Endothelial cell (in vitro differentiated cells): Measurements from ENCODE around the gene SPOCK3. TPM values are rescaled to one million over a fixed set of nuclear protein-coding genes. Genes with fewer than 3 reads are reported as not detected.

ENCODE experiments used
- DNase-seq: peaks from one replicate; pipeline ENCODE4 v3.0.0; 2021; ENCODE audit warnings: low spot score
- H3K27ac Mint-ChIP-seq: one replicate; pipeline ENCODE4 v1.8.0; 2021; ENCODE audit warnings: mixed read lengths, inconsistent platforms; ENCODE audit not compliant: unreplicated experiment
- H3K27me3 Mint-ChIP-seq: one replicate; pipeline ENCODE4 v1.8.0; 2021; ENCODE audit warnings: mild to moderate bottlenecking, moderate library complexity, mixed read lengths, inconsistent platforms; ENCODE audit not compliant: unreplicated experiment
- H3K36me3 Mint-ChIP-seq: one replicate; pipeline ENCODE4 v1.8.0; 2021; ENCODE audit warnings: mild to moderate bottlenecking, low read depth, mixed read lengths, inconsistent platforms; ENCODE audit not compliant: unreplicated experiment
- H3K4me1 Mint-ChIP-seq: one replicate; pipeline ENCODE4 v1.8.0; 2021; ENCODE audit warnings: mild to moderate bottlenecking, mixed read lengths, inconsistent platforms; ENCODE audit not compliant: unreplicated experiment
- H3K4me3 Mint-ChIP-seq: one replicate; pipeline ENCODE4 v1.8.0; 2021; ENCODE audit warnings: mild to moderate bottlenecking, mixed read lengths, inconsistent platforms; ENCODE audit not compliant: unreplicated experiment
- H3K9me3 Mint-ChIP-seq: one replicate; pipeline ENCODE4 v1.8.0; 2021; ENCODE audit warnings: mixed read lengths, inconsistent platforms; ENCODE audit not compliant: unreplicated experiment
- total RNA-seq: library from RNA; stranded (reverse); fragmentation: NEBNext Ultra II Directional; extraction: Animal tissue kit (Norgen Biotek cat#: 25700); gene quantifications from one replicate; pipeline ENCODE4 v1.2.1, GENCODE V29; 2021; ENCODE audit not compliant: unreplicated experiment
- TF ChIP-seq, protein P1 (sequence below): fragments of 200-600 bp; sonication (generic); IDR thresholded peaks from one replicate; pipeline ENCODE4 v1.5.0; 2021; ENCODE audit warnings: antibody characterized with exemption; ENCODE audit not compliant: unreplicated experiment

SPOCK3 gene
- total RNA-seq, 1 donor from 2014 or later = 1.9 TPM

DNA sequence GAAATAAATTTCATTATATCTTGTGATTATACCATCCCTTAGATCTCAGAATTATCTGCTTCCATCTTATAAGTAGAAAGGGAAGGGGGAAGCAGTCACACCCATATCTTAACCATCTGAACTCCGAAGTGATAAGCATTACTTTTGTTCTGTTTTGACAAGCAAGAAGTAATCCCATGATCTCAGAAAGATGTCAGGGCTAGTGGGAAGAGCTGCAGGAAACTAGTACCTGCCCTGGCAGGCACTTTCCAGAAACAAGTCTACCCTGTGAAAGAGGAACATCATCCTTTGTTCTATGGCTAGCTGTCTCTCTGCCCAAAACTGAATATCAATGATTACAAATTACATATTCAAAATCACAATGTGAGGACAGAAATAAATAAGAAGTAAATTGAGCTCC is 244.4 kb downstream of the SPOCK3 start:
- Mint-ChIP-seq H3K27me3 (no peaks in the 10 kb centered on the region), H3K9me3 (no peaks in the 10 kb centered on the region), H3K36me3 (no peaks in the 10 kb centered on the region), H3K4me1 (no peaks in the 10 kb centered on the region), H3K4me3 (no peak overlapping the region), H3K27ac (no peak overlapping the region)
- DNase-seq = no peak
- TF ChIP-seq, protein P1, sequence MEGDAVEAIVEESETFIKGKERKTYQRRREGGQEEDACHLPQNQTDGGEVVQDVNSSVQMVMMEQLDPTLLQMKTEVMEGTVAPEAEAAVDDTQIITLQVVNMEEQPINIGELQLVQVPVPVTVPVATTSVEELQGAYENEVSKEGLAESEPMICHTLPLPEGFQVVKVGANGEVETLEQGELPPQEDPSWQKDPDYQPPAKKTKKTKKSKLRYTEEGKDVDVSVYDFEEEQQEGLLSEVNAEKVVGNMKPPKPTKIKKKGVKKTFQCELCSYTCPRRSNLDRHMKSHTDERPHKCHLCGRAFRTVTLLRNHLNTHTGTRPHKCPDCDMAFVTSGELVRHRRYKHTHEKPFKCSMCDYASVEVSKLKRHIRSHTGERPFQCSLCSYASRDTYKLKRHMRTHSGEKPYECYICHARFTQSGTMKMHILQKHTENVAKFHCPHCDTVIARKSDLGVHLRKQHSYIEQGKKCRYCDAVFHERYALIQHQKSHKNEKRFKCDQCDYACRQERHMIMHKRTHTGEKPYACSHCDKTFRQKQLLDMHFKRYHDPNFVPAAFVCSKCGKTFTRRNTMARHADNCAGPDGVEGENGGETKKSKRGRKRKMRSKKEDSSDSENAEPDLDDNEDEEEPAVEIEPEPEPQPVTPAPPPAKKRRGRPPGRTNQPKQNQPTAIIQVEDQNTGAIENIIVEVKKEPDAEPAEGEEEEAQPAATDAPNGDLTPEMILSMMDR = no peak

DNA sequence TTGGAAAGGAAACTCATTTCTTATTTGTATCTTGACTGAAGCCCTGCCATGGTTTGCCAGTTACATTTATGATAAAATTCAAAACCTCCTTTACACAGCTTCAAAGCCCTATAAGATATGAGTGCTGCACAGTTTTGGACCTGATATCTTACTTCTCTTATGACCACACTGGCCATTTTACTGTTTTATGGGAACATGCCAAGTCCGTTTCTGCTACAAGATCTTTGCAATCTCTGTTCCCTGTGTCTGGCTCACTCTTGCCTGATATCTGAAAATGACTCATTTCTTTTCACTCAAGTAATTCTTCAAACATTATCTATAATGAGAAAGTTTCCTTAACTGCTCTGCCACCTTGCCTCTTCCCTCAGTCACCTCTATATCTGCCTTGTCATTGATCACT is 247.3 kb downstream of the SPOCK3 start:
- no peak overlapping the region for H3K27ac Mint-ChIP-seq
- H3K36me3 Mint-ChIP-seq = no peaks in the 10 kb centered on the region
- H3K4me3 Mint-ChIP-seq = no peak overlapping the region

DNA sequence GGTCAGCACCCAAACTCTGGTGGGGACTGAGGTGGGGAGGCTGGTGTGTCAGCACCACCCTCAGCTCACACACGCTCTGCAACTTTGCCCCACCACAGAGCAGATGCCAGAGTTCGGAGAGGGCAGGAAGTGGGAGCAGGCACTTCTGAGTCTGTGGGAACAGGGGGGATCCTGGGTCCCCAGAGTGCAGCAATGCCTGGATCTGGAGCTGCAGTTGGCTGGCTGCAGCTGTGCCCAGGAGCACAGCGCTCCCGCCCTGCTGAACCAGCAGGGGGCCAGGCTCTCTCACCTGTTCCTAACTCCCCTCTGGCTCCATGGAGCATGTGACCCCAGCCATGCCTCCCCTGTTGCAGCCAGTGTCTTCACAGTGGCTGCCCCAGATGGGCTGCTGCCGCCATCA is 252.4 kb downstream of the SPOCK3 start:
- no peak for DNase-seq
- Mint-ChIP-seq H3K27ac (no peak overlapping the region), H3K27me3 (no peaks in the 10 kb centered on the region), H3K4me1 (peaks cover 10% of the 10 kb centered on the region), H3K4me3 (no peak overlapping the region), H3K36me3 (no peaks in the 10 kb centered on the region), H3K9me3 (no peaks in the 10 kb centered on the region)
- TF ChIP-seq, protein P1 = no peak

More for the DNA sequence above, 247.3 kb downstream of the SPOCK3 start:
- TF ChIP-seq, protein P1 = no peak
- Mint-ChIP-seq H3K27me3 (no peaks in the 10 kb centered on the region), H3K4me1 (no peaks in the 10 kb centered on the region), H3K9me3 (no peaks in the 10 kb centered on the region)
- DNase-seq = no peak

DNA sequence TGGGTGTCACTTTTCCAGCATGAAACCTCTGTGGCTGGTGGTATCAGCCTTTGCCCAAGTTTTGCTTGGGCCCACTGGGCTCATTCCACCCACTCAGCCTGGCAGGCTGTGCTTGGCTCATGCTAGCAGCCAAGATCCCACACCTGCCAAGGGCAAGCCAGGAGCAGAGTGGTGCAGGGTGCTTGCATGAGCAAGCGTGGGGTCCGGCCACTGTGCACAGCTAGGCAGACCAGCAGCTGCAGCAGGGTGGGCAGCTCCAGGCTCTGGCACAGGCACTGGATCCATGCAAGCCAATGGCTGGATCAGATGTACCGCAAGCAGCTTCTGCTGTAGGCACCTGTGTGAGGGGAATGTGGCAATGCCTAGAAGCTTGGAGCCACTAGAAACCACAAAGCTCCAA is 253.9 kb downstream of the SPOCK3 start:
- no peak overlapping the region for H3K27ac Mint-ChIP-seq
- no peak overlapping the region for H3K4me3 Mint-ChIP-seq
- H3K36me3 Mint-ChIP-seq = no peaks in the 10 kb centered on the region
- H3K9me3 Mint-ChIP-seq = no peaks in the 10 kb centered on the region
- no peaks in the 10 kb centered on the region for H3K27me3 Mint-ChIP-seq
- TF ChIP-seq, protein P1 = no peak
- DNase-seq = no peak
- peaks cover 10% of the 10 kb centered on the region for H3K4me1 Mint-ChIP-seq

DNA sequence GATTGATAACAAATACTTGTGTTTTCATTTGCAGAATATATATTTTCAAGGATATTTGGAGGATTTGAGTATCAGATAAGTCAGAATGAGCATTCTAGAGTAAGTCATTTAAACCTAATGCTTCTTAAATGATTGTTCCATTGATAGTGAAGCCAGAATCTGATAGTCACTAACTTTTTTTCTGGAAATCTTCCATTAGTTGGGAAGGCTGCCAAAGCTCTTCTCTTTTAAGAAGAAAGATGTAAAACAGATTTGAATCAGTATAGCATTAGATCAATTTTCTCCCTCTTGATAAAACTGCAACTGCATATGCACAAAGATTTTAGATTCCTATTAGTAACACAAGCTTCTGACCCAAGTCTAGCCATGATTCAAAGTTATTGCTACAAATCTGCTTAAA is 256.7 kb downstream of the SPOCK3 start:
- no peak overlapping the region for H3K4me3 Mint-ChIP-seq
- no peaks in the 10 kb centered on the region for H3K36me3 Mint-ChIP-seq
- TF ChIP-seq, protein P1 = no peak
- peaks cover 10% of the 10 kb centered on the region for H3K4me1 Mint-ChIP-seq
- no peak for DNase-seq
- no peak overlapping the region for H3K27ac Mint-ChIP-seq
- H3K27me3 Mint-ChIP-seq = no peaks in the 10 kb centered on the region
- no peaks in the 10 kb centered on the region for H3K9me3 Mint-ChIP-seq
